H1 (cell line): ENCODE results near the gene GP2. TPM values are rescaled to one million over a fixed set of nuclear protein-coding genes. Genes with fewer than 3 reads are reported as not detected.

Experiments used
- CTCF ChIA-PET: fragments of 300-600 bp; sonication (Branson Sonifier 250); formaldehyde crosslinking; loops from one replicate; lab custom pipeline; 2021; ENCODE audit not compliant: partially characterized antibody; lab: Charles Lee
- POLR2A ChIA-PET: fragments of 300-600 bp; sonication (Branson Sonifier 250); formaldehyde crosslinking; loops from one replicate; lab custom pipeline; 2021; ENCODE audit warnings: inconsistent platforms; ENCODE audit not compliant: partially characterized antibody; lab: Charles Lee
- DNase-seq, 2 experiments: peaks; one replicate each; pipeline versions ENCODE4 v3.0.0 to v3.0.0-alpha.2; 2010 to 2022; ENCODE audit warnings: low spot score in 2 of 2, low read depth in 1 of 2, mixed read lengths in 1 of 2
- FAIRE-seq: peaks from 2 replicates; lab custom pipeline; 2011; peaks lifted over from hg19 to GRCh38; lab: Jason Lieb, UNC
- H2AFZ ChIP-seq: 2 replicates; pipeline ENCODE4 v1.8.1; 2012; ENCODE audit warnings: low read length, inconsistent platforms
- H2AK5ac ChIP-seq: 2 replicates; pipeline ENCODE4 v1.6.1; 2013; ENCODE audit warnings: low read depth, low read length
- H2BK120ac ChIP-seq: replicated peaks from 2 replicates; pipeline ENCODE3; 2013; ENCODE audit warnings: low read depth, low read length, inconsistent platforms
- H2BK12ac ChIP-seq: 2 replicates; pipeline ENCODE4 v1.6.1; 2013; ENCODE audit warnings: low read depth, low read length
- H2BK15ac ChIP-seq: 2 replicates; pipeline ENCODE4 v1.6.1; 2013; ENCODE audit warnings: low read length
- H2BK20ac ChIP-seq: 2 replicates; pipeline ENCODE4 v1.6.1; 2013; ENCODE audit warnings: low read length
- H2BK5ac ChIP-seq: 2 replicates; pipeline ENCODE4 v1.6.1; 2013; ENCODE audit warnings: low read depth, low read length
- H3K14ac ChIP-seq: 2 replicates; pipeline ENCODE4 v1.6.1; 2013; ENCODE audit warnings: inconsistent platforms; ENCODE audit not compliant: insufficient read length
- H3K18ac ChIP-seq: 2 replicates; pipeline ENCODE4 v1.6.1; 2013; ENCODE audit warnings: low read length; ENCODE audit errors: extremely low read depth
- H3K23ac ChIP-seq: 2 replicates; pipeline ENCODE4 v1.6.1; 2013; ENCODE audit warnings: inconsistent platforms; ENCODE audit not compliant: insufficient read length
- H3K23me2 ChIP-seq: 2 replicates; pipeline ENCODE4 v1.6.1; 2013; ENCODE audit warnings: low read depth, low read length
- H3K27ac ChIP-seq: 2 replicates; pipeline ENCODE4 v1.6.1; 2011; ENCODE audit warnings: low read depth, low read length, inconsistent platforms
- H3K27me3 ChIP-seq, 4 experiments: replicated peaks in 1 of 4; 1 replicate in 1 of 4; 2 replicates in 3 of 4; pipeline versions ENCODE4 v1.6.1 to v1.8.1; 2011 to 2013; ENCODE audit warnings: low read length in 3 of 4, mild to moderate bottlenecking in 3 of 4, inconsistent platforms in 2 of 4, mixed read lengths in 2 of 4, moderate library complexity in 1 of 4; ENCODE audit not compliant: control insufficient read depth in 3 of 4, insufficient read depth in 3 of 4; ENCODE audit errors: extremely low read depth in 1 of 4
- H3K36me3 ChIP-seq, 4 experiments: 2 replicates each; pipeline versions ENCODE4 v1.6.1 to v1.8.1; 2011 to 2013; ENCODE audit warnings: mild to moderate bottlenecking in 4 of 4, low read length in 3 of 4, moderate library complexity in 2 of 4, control low read depth in 1 of 4, inconsistent platforms in 1 of 4; ENCODE audit not compliant: insufficient read depth in 4 of 4, control insufficient read depth in 2 of 4
- H3K4ac ChIP-seq: replicated peaks from 2 replicates; pipeline ENCODE3; 2013; ENCODE audit warnings: low read length, low read depth, mixed read lengths, inconsistent platforms; ENCODE audit not compliant: insufficient read length
- H3K4me1 ChIP-seq, 4 experiments: replicated peaks in 1 of 4; 1 replicate in 1 of 4; 2 replicates in 3 of 4; pipeline versions ENCODE4 v1.6.1 to v1.8.1; 2011 to 2013; ENCODE audit warnings: low read length in 3 of 4, inconsistent platforms in 2 of 4, mixed read lengths in 1 of 4; ENCODE audit not compliant: insufficient read depth in 4 of 4, control insufficient read depth in 3 of 4
- H3K4me2 ChIP-seq, 2 experiments: 2 replicates each; pipeline versions ENCODE4 v1.6.1 to v1.8.1; 2011 to 2013; ENCODE audit warnings: low read depth in 2 of 2, low read length in 2 of 2, control low read depth in 1 of 2, inconsistent platforms in 1 of 2, mild to moderate bottlenecking in 1 of 2; ENCODE audit not compliant: insufficient read depth in 1 of 2
- H3K4me3 ChIP-seq, 4 experiments: fragments of 200-600, 300-600 bp in 1 of 4; sonication (generic), shearing (Covaris generic), sonication (Bioruptor Twin) in 1 of 4; 2 replicates each; pipeline versions ENCODE4 v1.5.1 to v1.8.1; 2011 to 2016; ENCODE audit warnings: low read length in 4 of 4, low read depth in 3 of 4, control low read depth in 2 of 4, inconsistent platforms in 2 of 4, mild to moderate bottlenecking in 2 of 4, mixed read lengths in 1 of 4, moderate library complexity in 1 of 4; ENCODE audit not compliant: insufficient read depth in 2 of 4; ENCODE audit errors: extremely low read depth in 1 of 4
- H3K56ac ChIP-seq: replicated peaks from 2 replicates; pipeline ENCODE3; 2013; ENCODE audit warnings: low read depth, mild to moderate bottlenecking, mixed read lengths, low read length, inconsistent platforms; ENCODE audit not compliant: insufficient read length
- H3K79me1 ChIP-seq: 2 replicates; pipeline ENCODE4 v1.6.1; 2013; ENCODE audit warnings: low read depth, low read length, control low read depth
- H3K79me2 ChIP-seq, 2 experiments: 2 replicates each; pipeline versions ENCODE4 v1.6.1 to v1.8.1; 2012 to 2013; ENCODE audit warnings: low read length in 2 of 2, mild to moderate bottlenecking in 2 of 2, inconsistent platforms in 1 of 2; ENCODE audit not compliant: insufficient read depth in 2 of 2, control insufficient read depth in 1 of 2
- H3K9ac ChIP-seq, 4 experiments: replicated peaks in 1 of 4; 1 replicate in 1 of 4; 2 replicates in 3 of 4; pipeline versions ENCODE4 v1.6.1 to v1.8.1; 2011 to 2013; ENCODE audit warnings: low read depth in 3 of 4, low read length in 3 of 4, control low read depth in 2 of 4, mild to moderate bottlenecking in 2 of 4, moderate library complexity in 2 of 4, inconsistent platforms in 1 of 4; ENCODE audit errors: extremely low read depth in 1 of 4
- H3K9me3 ChIP-seq, 2 experiments: 2 replicates each; pipeline versions ENCODE4 v1.6.1 to v1.8.1; 2012 to 2013; ENCODE audit warnings: mild to moderate bottlenecking in 2 of 2, moderate library complexity in 2 of 2, control low read depth in 1 of 2, inconsistent platforms in 1 of 2, low read depth in 1 of 2, low read length in 1 of 2, mixed read lengths in 1 of 2; ENCODE audit not compliant: insufficient read depth in 2 of 2
- H4K20me1 ChIP-seq, 2 experiments: replicated peaks in 1 of 2; 2 replicates each; pipeline versions ENCODE3 to v1.8.1; 2011 to 2013; ENCODE audit warnings: inconsistent platforms in 2 of 2, low read length in 2 of 2, mild to moderate bottlenecking in 1 of 2; ENCODE audit not compliant: insufficient read depth in 2 of 2, control insufficient read depth in 1 of 2
- H4K5ac ChIP-seq: 2 replicates; pipeline ENCODE4 v1.6.1; 2013; ENCODE audit warnings: low read length, low read depth, mixed read lengths, inconsistent platforms; ENCODE audit not compliant: insufficient read length
- H4K8ac ChIP-seq: 2 replicates; pipeline ENCODE4 v1.8.0; 2013; ENCODE audit warnings: mild to moderate bottlenecking, moderate library complexity, low read length, inconsistent platforms; ENCODE audit not compliant: insufficient read depth; ENCODE audit errors: extremely low read depth
- H4K91ac ChIP-seq: replicated peaks from 2 replicates; pipeline ENCODE3; 2013; ENCODE audit warnings: low read length, mixed read lengths, inconsistent platforms; ENCODE audit not compliant: insufficient read length
- ASH2L ChIP-seq: fragments of 200-600, 300-600 bp; sonication (generic); IDR thresholded peaks from one replicate; pipeline ENCODE4 v1.7.1; 2017; ENCODE audit warnings: low read length
- SIN3A ChIP-seq, 2 experiments: IDR thresholded peaks in 1 of 2; conservative IDR thresholded peaks in 1 of 2; 2 replicates each; pipeline ENCODE4 v1.6.1; 2011 to 2012; ENCODE audit warnings: low read length in 2 of 2, improper control_type of control experiment in 1 of 2, low read depth in 1 of 2, mild to moderate bottlenecking in 1 of 2
- SUZ12 ChIP-seq: fragments of 200-600 bp; sonication (generic); IDR thresholded peaks from 2 replicates; pipeline ENCODE4 v1.6.1; 2012; ENCODE audit warnings: mild to moderate bottlenecking, inconsistent platforms, low read length, moderate library complexity, mixed read lengths
- YY1 ChIP-seq: IDR thresholded peaks from 2 replicates; pipeline ENCODE4 v1.6.1; 2011; ENCODE audit warnings: low read depth, mild to moderate bottlenecking, low read length
- WGBS, 2 experiments: shearing (Covaris generic) in 1 of 2; methylation state at CpG; one replicate each; pipeline versions ENCODE4 v1.1.6 to v1.1.7; 2013 to 2015; ENCODE audit warnings: low lambda C conversion rate in 2 of 2, mixed read lengths in 2 of 2, inconsistent platforms in 1 of 2, low coverage in 1 of 2, missing lambda C conversion rate in 1 of 2; ENCODE audit not compliant: insufficient replicate concordance in 2 of 2, insufficient coverage in 1 of 2, insufficient read length in 1 of 2; ENCODE audit errors: extremely low coverage in 1 of 2, missing lambda C conversion rate in 1 of 2; 5-methylcytosine and 5-hydroxymethylcytosine counted together
- polyA plus RNA-seq, 7 experiments: library from polyadenylated mRNA; depleted of rRNA in 3 of 7; stranded (reverse) in 5 of 7; unstranded in 2 of 7; fragments of >200 nt in 5 of 7; fragments of 200-250 nt in 2 of 7; gene quantifications; 1 replicate in 5 of 7; 2 replicates in 1 of 7; 4 replicates in 1 of 7; pipeline versions ENCODE4 v1.2.1 to v1.2.3, GENCODE V29; 2011 to 2013; ENCODE audit warnings: missing spikeins in 2 of 7, mixed read lengths in 2 of 7
- total RNA-seq: library from RNA; stranded (reverse); fragmentation: NEBNext Ultra II Directional; extraction: Animal tissue kit (Norgen Biotek cat#: 25700); gene quantifications from 2 replicates; pipeline ENCODE4 v1.2.1, GENCODE V29; 2021

Gene GP2
- total and polyA plus RNA-seq, 2 of the 8 experiments (the other 6 are each of a cell fraction or from before 2014, with no cell fraction given) = not detected

- no peak overlapping the region for H3K23ac ChIP-seq
- no peak overlapping the region for H2BK120ac ChIP-seq
- H2BK12ac ChIP-seq = no peak overlapping the region
- DNase-seq = no peak
- no peak overlapping the region for H2BK20ac ChIP-seq
- no peak overlapping the region for H4K8ac ChIP-seq
- no peaks in the 10 kb centered on the region for H3K27me3 ChIP-seq
- H3K27ac ChIP-seq = no peak overlapping the region
- no peak overlapping the region for H4K5ac ChIP-seq
- H3K4me1 ChIP-seq = no peaks in the 10 kb centered on the region
- peaks cover 0 to 2% of the 10 kb centered on the region in 2 experiments for H4K20me1 ChIP-seq
- H3K79me1 ChIP-seq = no peaks in the 10 kb centered on the region
- no peak overlapping the region for H2AFZ ChIP-seq
- no peak overlapping the region for H2BK5ac ChIP-seq
- no peak overlapping the region for H3K4ac ChIP-seq
- no peak overlapping the region for H3K14ac ChIP-seq
- no peak overlapping the region for H2AK5ac ChIP-seq
- H3K9ac ChIP-seq = peak overlapping the region in 1 of 4 experiments; percentile 34; a peak in 1 of 7 replicates
- no peaks in the 10 kb centered on the region for H3K36me3 ChIP-seq
- H3K18ac ChIP-seq = no peak overlapping the region
- H3K79me2 ChIP-seq = no peaks in the 10 kb centered on the region
- no peak overlapping the region for H3K4me3 ChIP-seq
- no peak for FAIRE-seq
- H4K91ac ChIP-seq = no peak overlapping the region
- H3K4me2 ChIP-seq = no peak overlapping the region
- POLR2A ChIA-PET = no interaction called here
- H3K9me3 ChIP-seq = peaks cover 0 to 2% of the 10 kb centered on the region in 2 experiments; a peak in 1 of 4 replicates
- H3K23me2 ChIP-seq = no peaks in the 10 kb centered on the region
- CTCF ChIA-PET = interaction anchor here (0.6 to 3.3 kb wide), 10 partner anchors 9 to 418 kb away, joined by 3 to 12 read pairs (median 4); no protein-coding TSS in a partner anchor
- H3K56ac ChIP-seq = no peak overlapping the region
- 86% methylated on average over 4 of the region's 4 CpGs; no CpG with 5 or more reads in 1 of the 2 experiments for WGBS, 2 experiments
- no peak overlapping the region for H2BK15ac ChIP-seq
- TF ChIP-seq YY1 (no peak), SIN3A (conservative IDR thresholded peaks at IDR 0.05 in 1 of 2, IDR thresholded peaks at IDR 0.05 in 1 of 2; ENCODE audit: low read depth in 1 of 2, low read length in 2 of 2) (no peak), ASH2L (no peak), SUZ12 (no peak)
Measured at GRCh38 chr16:20308801-20309590, 18.3 kb downstream of the GP2 start.
